Transverse colon (tissue), 3 donors: Measurements from ENCODE around the gene TMEM45B.

ENCODE experiments used
- CTCF ChIP-seq, 5 experiments: fragments of 200-600 bp in 3 of 5; fragments of 450-650 bp in 2 of 5; sonication (generic) in 3 of 5; IDR thresholded peaks; 1 replicate in 2 of 5; 2 replicates in 3 of 5; pipeline ENCODE4 v1.5.1; 2016 to 2017; ENCODE audit warnings: antibody characterized with exemption in 5 of 5, inconsistent platforms in 3 of 5, mild to moderate bottlenecking in 2 of 5, moderate library complexity in 1 of 5
- EP300 ChIP-seq: sonication (generic); formaldehyde crosslinking; IDR thresholded peaks from one replicate; pipeline ENCODE4 v1.6.1; 2017; ENCODE audit warnings: antibody characterized with exemption, low read depth
- POLR2A ChIP-seq: fragments of 450-650 bp; IDR thresholded peaks from one replicate; pipeline ENCODE4 v1.6.1; 2016; ENCODE audit warnings: antibody characterized with exemption, mild to moderate bottlenecking, moderate library complexity

DNA sequence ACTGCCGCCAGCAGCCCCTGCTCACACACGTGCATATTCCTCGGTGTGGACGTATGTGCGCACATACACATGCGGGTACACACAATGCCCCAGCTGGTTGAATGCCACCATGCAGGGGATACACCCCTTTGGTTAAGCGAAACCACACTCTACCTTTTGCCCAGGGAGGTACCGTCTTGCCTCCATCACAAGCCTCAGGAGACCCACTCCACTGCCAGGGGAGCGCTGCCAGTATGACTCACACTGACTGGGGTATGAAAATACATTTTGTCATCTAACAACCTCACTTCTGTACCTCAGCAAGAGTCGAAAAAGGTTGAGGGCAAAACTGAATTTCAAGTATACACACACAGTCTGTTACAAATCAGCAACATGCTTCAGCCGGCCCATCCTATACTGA is 39.4 kb downstream of the TMEM45B start:
- TF ChIP-seq CTCF (IDR thresholded peaks at IDR 0.05) (no peak), POLR2A (no peak), EP300 (no peak)
